Erythroblast (primary cell): ENCODE data around the gene PRDM2.
"Not testable (repeated sequence)": the region's sequence is repeated elsewhere in the genome, so short reads cannot be mapped to it uniquely, and the experiment has no call there.

Experiments used
- DNase-seq, 2 experiments: peaks; one replicate each; lab custom pipeline; 2025; lab: John Stamatoyannopoulos, UW
- GATA1 ChIP-seq: IDR thresholded peaks from 2 replicates; pipeline ENCODE4 v1.6.1; 2011; ENCODE audit warnings: low read depth, mild to moderate bottlenecking, control low read depth, low read length, moderate library complexity
- POLR2A ChIP-seq: IDR thresholded peaks from 2 replicates; pipeline ENCODE4 v1.6.1; 2011; ENCODE audit warnings: mild to moderate bottlenecking, low read length

The PRDM2 gene

GRCh38 chr1:13708380-13708982 lies 8.5 kb downstream of the PRDM2 start:
- TF ChIP-seq POLR2A (no peak), GATA1 (no peak)
- DNase-seq: no peak

GRCh38 chr1:13710086-13710485 lies 10.1 kb downstream of the PRDM2 start:
- DNase-seq: no peak
- no peak for TF ChIP-seq POLR2A
- TF ChIP-seq GATA1: no peak

GRCh38 chr1:13714851-13715250 lies 14.9 kb downstream of the PRDM2 start:
- TF ChIP-seq GATA1: no peak
- TF ChIP-seq POLR2A: no peak
- no peak for DNase-seq

GRCh38 chr1:13715616-13716287 lies 15.8 kb downstream of the PRDM2 start:
- DNase-seq: not testable (repeated sequence)

- TF ChIP-seq POLR2A (no peak), GATA1 (no peak)
- no peak for DNase-seq
Measured at GRCh38 chr1:13722808-13723360, 22.9 kb downstream of the PRDM2 start.

GRCh38 chr1:13723810-13724209 lies 23.8 kb downstream of the PRDM2 start:
- TF ChIP-seq GATA1 (no peak), POLR2A (no peak)
- DNase-seq: no peak

GRCh38 chr1:13725714-13726175 lies 25.8 kb downstream of the PRDM2 start:
- DNase-seq: peak; percentile 22 to 23
- TF ChIP-seq GATA1 (no peak), POLR2A (no peak)

GRCh38 chr1:13728091-13728715 lies 28.2 kb downstream of the PRDM2 start:
- DNase-seq: no peak
- no peak for TF ChIP-seq POLR2A
- TF ChIP-seq GATA1: no peak

GRCh38 chr1:13730291-13730690 lies 30.3 kb downstream of the PRDM2 start:
- TF ChIP-seq GATA1 (no peak), POLR2A (no peak)

GRCh38 chr1:13730751-13731482 lies 30.9 kb downstream of the PRDM2 start:
- TF ChIP-seq GATA1 (no peak), POLR2A (no peak)

More at GRCh38 chr1:13730291-13730690, 30.3 kb downstream of the PRDM2 start:
- no peak for DNase-seq

GRCh38 chr1:13731897-13732296 lies 31.9 kb downstream of the PRDM2 start:
- DNase-seq: no peak
- TF ChIP-seq GATA1: no peak
- no peak for TF ChIP-seq POLR2A

More at GRCh38 chr1:13730751-13731482, 30.9 kb downstream of the PRDM2 start:
- peak in 1 of 2 experiments; percentile 8 for DNase-seq

GRCh38 chr1:13732971-13733667 lies 33.1 kb downstream of the PRDM2 start:
- TF ChIP-seq POLR2A (no peak), GATA1 (no peak)
- DNase-seq: no peak

GRCh38 chr1:13733711-13734110 lies 33.7 kb downstream of the PRDM2 start:
- TF ChIP-seq POLR2A (no peak), GATA1 (no peak)
- no peak for DNase-seq
